ENCODE data around the gene WDR37. TPM values are rescaled to one million over a fixed set of nuclear protein-coding genes. Genes with fewer than 3 reads are reported as not detected.

The WDR37 gene
- total RNA-seq, 2 donors from 2014 or later = 18.6 to 18.7 TPM

DNA sequence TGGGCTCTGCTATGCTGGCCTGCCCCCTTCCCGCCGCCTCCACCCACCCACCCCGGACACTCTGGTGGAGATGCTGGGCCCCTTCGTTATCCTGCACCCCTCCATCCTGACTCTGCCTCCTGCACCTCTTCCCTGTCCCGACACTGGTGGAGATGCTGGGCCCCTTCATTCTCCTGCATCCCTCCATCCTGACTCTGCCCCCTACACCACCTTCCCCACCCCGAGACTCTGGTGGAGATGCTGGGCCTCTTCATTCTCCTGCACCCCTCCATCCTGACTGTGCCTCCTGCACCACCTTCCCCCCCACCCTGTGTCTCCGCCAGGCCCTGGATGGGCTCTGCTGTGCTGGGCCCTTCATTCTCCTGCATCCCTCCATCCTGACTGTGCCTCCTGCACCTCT is 45.5 kb upstream of the WDR37 start:
- Histone ChIP-seq H3K9ac (ENCODE audit: low read depth in 2 of 2, low read length in 2 of 2) (no peak overlapping the region), H3K4me1 (no peaks in the 10 kb centered on the region), H3K9me3 (no peaks in the 10 kb centered on the region), H3K36me3 (peaks cover 8% of the 10 kb centered on the region), H3K4me3 (no peak overlapping the region), H3K27me3 (no peaks in the 10 kb centered on the region), H3K27ac (no peak overlapping the region)
- intact Hi-C loops (cut with DNase I) = no loop called here
- no peak for TF ChIP-seq CTCF (IDR thresholded peaks at IDR 0.05)
- no peak for DNase-seq

DNA sequence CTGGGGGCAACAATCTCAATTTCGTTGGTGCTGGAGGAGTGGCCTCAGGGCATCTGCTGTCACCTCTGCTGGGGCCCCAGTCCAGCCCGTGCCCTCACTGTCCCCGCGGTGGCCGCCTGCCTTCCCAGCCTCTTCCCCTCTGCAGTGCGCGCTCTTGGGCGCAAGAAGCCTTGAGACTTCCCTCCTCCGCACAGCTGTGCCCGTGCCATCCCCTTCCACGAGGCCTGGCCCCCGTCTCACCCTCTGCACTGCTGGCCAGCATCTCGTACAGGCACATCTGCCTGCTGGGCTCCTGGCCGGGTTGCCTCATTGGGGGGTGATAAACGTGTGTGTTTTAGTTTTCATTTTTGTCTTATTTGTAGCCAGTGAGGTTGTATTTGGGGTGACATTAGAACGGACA is 44.5 kb upstream of the WDR37 start:
- H3K4me3 ChIP-seq = no peak overlapping the region
- DNase-seq = no peak
- H3K36me3 ChIP-seq = peaks cover 16% of the 10 kb centered on the region
- H3K27me3 ChIP-seq = no peaks in the 10 kb centered on the region
- H3K9me3 ChIP-seq = no peaks in the 10 kb centered on the region
- H3K27ac ChIP-seq = no peak overlapping the region
- no peaks in the 10 kb centered on the region for H3K4me1 ChIP-seq
- intact Hi-C loops (cut with DNase I) = no loop called here
- no peak for TF ChIP-seq CTCF (IDR thresholded peaks at IDR 0.05)
- no peak overlapping the region for H3K9ac ChIP-seq (ENCODE audit: low read depth in 2 of 2, low read length in 2 of 2)

GRCh38 chr10:1015688-1016087 is 40.5 kb upstream of the WDR37 start:
- intact Hi-C loops (cut with DNase I) = no loop called here

DNA sequence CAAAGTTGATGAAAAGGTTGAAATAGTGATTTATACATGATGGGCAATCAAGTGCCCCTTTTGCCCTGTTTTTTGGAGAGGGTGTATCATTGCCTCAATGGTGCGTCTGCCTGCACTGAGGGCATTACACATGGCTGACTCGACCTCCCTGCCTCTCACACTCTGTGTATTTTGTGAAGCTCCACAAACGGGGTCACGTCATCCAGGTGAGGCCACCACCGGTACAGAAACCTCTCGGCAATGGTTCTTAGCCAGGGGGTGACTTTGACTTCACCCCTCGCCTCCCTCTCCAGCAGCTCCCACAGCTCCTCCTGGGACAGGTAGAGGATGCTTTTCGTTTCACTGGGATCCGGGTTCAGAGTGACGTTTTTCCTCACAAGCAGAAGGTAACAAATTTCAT is 36.8 kb upstream of the WDR37 start:
- DNase-seq = no peak
- H3K36me3 ChIP-seq = peaks cover 12% of the 10 kb centered on the region
- intact Hi-C loops (cut with DNase I) = no loop called here

More at GRCh38 chr10:1015688-1016087, 40.5 kb upstream of the WDR37 start:
- no peak overlapping the region for H3K4me3 ChIP-seq
- H3K4me1 ChIP-seq = no peaks in the 10 kb centered on the region
- H3K27me3 ChIP-seq = no peaks in the 10 kb centered on the region
- no peak overlapping the region for H3K27ac ChIP-seq
- TF ChIP-seq CTCF (IDR thresholded peaks at IDR 0.05) = no peak
- H3K36me3 ChIP-seq = peaks cover 21% of the 10 kb centered on the region
- H3K9me3 ChIP-seq = no peaks in the 10 kb centered on the region
- H3K9ac ChIP-seq (ENCODE audit: low read depth in 2 of 2, low read length in 2 of 2) = no peak overlapping the region
- no peak for DNase-seq

DNA sequence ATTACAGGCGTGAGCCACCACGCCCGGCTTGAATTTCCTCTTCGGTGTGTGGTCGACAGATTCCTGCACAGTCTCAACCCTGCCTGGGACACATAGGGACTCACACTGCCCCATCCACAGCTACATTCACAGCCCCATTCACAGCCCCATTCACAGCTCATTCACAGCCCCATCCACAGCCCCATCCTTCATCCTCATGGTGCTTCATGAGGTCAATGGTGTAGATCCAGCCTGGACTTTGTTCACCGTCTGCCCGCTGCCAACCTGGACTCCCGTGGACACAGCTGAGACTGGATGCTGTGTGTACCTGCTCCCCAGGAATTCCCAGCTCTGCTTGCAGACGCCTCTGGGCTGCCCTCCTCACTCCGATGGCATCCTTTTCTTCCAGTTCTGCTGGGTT is 35.7 kb upstream of the WDR37 start:
- TF ChIP-seq CTCF (IDR thresholded peaks at IDR 0.05) = no peak
- H3K27ac ChIP-seq = no peak overlapping the region
- H3K36me3 ChIP-seq = peaks cover 12% of the 10 kb centered on the region
- H3K9me3 ChIP-seq = no peaks in the 10 kb centered on the region
- H3K4me1 ChIP-seq = no peaks in the 10 kb centered on the region
- no peak overlapping the region for H3K9ac ChIP-seq (ENCODE audit: low read depth in 2 of 2, low read length in 2 of 2)
- intact Hi-C loops (cut with DNase I) = no loop called here
- no peak overlapping the region for H3K4me3 ChIP-seq
- H3K27me3 ChIP-seq = no peaks in the 10 kb centered on the region
- DNase-seq = no peak

More for the DNA sequence above, 36.8 kb upstream of the WDR37 start:
- Histone ChIP-seq H3K9ac (ENCODE audit: low read depth in 2 of 2, low read length in 2 of 2) (no peak overlapping the region), H3K27me3 (no peaks in the 10 kb centered on the region), H3K4me1 (no peaks in the 10 kb centered on the region), H3K4me3 (no peak overlapping the region), H3K27ac (no peak overlapping the region), H3K9me3 (no peaks in the 10 kb centered on the region)
- no peak for TF ChIP-seq CTCF (IDR thresholded peaks at IDR 0.05)

DNA sequence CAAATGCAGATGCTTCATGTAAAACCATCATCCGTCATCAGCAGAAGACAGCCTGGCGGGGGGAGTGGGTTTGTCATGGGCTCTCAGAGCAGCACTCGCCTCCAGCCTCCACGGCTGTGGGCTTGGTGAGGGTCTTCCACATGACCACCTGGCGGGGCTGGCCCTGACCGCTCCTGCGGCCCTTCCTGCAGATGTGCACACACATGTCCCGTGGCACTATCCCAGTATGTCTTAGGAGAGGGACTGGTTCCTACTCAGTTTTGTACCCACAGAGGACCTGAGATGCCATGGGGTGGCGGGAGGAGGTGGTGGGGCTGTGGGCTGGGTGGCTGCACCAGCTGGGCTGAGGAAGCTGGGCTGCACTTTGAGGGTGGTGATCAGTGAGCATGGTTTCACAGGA is 35.2 kb upstream of the WDR37 start:
- Histone ChIP-seq H3K27ac (no peak overlapping the region), H3K4me3 (no peak overlapping the region), H3K9me3 (no peaks in the 10 kb centered on the region), H3K27me3 (no peaks in the 10 kb centered on the region), H3K36me3 (peaks cover 11% of the 10 kb centered on the region), H3K9ac (ENCODE audit: low read depth in 2 of 2, low read length in 2 of 2) (no peak overlapping the region), H3K4me1 (no peaks in the 10 kb centered on the region)
- TF ChIP-seq CTCF (IDR thresholded peaks at IDR 0.05) = no peak
- DNase-seq = no peak
- intact Hi-C loops (cut with DNase I) = no loop called here
